Glutamatergic neuron (in vitro differentiated cells): ENCODE results near the gene PRDM10. TPM values are rescaled to one million over a fixed set of nuclear protein-coding genes. Genes with fewer than 3 reads are reported as not detected.

Source experiments
- DNase-seq: peaks from one replicate; pipeline ENCODE4 v3.0.0; 2022
- H3K27ac Mint-ChIP-seq: one replicate; pipeline ENCODE4 v1.8.0; 2020; ENCODE audit warnings: mild to moderate bottlenecking, mixed read lengths, inconsistent platforms; ENCODE audit not compliant: unreplicated experiment
- H3K27me3 Mint-ChIP-seq: one replicate; pipeline ENCODE4 v1.8.0; 2020; ENCODE audit warnings: mild to moderate bottlenecking, moderate library complexity, mixed read lengths, inconsistent platforms; ENCODE audit not compliant: unreplicated experiment
- H3K36me3 Mint-ChIP-seq: one replicate; pipeline ENCODE4 v1.8.0; 2020; ENCODE audit warnings: mild to moderate bottlenecking, mixed read lengths, inconsistent platforms; ENCODE audit not compliant: unreplicated experiment
- H3K4me1 Mint-ChIP-seq: one replicate; pipeline ENCODE4 v1.8.0; 2020; ENCODE audit warnings: mild to moderate bottlenecking, low read depth, mixed read lengths, inconsistent platforms; ENCODE audit not compliant: unreplicated experiment
- H3K4me3 Mint-ChIP-seq: one replicate; pipeline ENCODE4 v1.8.0; 2020; ENCODE audit warnings: mild to moderate bottlenecking, mixed read lengths, inconsistent platforms; ENCODE audit not compliant: unreplicated experiment
- H3K9me3 Mint-ChIP-seq: one replicate; pipeline ENCODE4 v1.8.0; 2020; ENCODE audit warnings: mild to moderate bottlenecking, moderate library complexity, mixed read lengths, inconsistent platforms; ENCODE audit not compliant: unreplicated experiment
- total RNA-seq: library from RNA; stranded (reverse); fragmentation: NEBNext Ultra II Directional; extraction: Animal tissue kit (Norgen Biotek cat#: 25700); gene quantifications from one replicate; pipeline ENCODE4 v1.2.1, GENCODE V29; 2021; ENCODE audit not compliant: unreplicated experiment
- TF ChIP-seq, protein P1 (sequence below): fragments of 200-600 bp; sonication (generic); IDR thresholded peaks from one replicate; pipeline ENCODE4 v1.5.0; 2021; ENCODE audit not compliant: partially characterized antibody, unreplicated experiment

PRDM10 gene
- total RNA-seq, 1 donor from 2014 or later, result 19.8 TPM

DNA sequence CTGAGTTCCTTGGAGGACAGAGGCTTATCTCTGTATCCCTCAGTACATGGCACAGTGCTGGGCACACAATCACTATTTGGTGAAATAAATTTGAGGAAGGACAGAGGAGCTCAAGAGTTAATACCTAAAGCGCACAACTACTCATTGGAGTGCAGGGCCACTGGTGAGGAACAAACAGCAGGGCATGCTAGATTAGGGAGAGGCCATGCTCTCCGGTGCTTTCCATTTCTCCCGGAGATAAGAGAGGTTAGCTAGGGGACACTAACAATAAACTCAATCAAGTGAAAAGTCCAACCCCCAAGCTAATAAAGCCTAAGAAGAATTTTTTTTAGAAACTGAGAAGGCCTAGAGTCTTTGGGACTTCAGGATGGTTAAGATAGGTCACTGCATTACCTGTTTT lies 136.3 kb downstream of the PRDM10 start:
- Mint-ChIP-seq H3K36me3 (no peaks in the 10 kb centered on the region), H3K27me3 (peaks cover 2% of the 10 kb centered on the region), H3K4me3 (no peak overlapping the region), H3K27ac (no peak overlapping the region), H3K4me1 (no peaks in the 10 kb centered on the region), H3K9me3 (peaks cover 4% of the 10 kb centered on the region)
- DNase-seq, result no peak
- TF ChIP-seq, protein P1, sequence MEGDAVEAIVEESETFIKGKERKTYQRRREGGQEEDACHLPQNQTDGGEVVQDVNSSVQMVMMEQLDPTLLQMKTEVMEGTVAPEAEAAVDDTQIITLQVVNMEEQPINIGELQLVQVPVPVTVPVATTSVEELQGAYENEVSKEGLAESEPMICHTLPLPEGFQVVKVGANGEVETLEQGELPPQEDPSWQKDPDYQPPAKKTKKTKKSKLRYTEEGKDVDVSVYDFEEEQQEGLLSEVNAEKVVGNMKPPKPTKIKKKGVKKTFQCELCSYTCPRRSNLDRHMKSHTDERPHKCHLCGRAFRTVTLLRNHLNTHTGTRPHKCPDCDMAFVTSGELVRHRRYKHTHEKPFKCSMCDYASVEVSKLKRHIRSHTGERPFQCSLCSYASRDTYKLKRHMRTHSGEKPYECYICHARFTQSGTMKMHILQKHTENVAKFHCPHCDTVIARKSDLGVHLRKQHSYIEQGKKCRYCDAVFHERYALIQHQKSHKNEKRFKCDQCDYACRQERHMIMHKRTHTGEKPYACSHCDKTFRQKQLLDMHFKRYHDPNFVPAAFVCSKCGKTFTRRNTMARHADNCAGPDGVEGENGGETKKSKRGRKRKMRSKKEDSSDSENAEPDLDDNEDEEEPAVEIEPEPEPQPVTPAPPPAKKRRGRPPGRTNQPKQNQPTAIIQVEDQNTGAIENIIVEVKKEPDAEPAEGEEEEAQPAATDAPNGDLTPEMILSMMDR, result no peak

DNA sequence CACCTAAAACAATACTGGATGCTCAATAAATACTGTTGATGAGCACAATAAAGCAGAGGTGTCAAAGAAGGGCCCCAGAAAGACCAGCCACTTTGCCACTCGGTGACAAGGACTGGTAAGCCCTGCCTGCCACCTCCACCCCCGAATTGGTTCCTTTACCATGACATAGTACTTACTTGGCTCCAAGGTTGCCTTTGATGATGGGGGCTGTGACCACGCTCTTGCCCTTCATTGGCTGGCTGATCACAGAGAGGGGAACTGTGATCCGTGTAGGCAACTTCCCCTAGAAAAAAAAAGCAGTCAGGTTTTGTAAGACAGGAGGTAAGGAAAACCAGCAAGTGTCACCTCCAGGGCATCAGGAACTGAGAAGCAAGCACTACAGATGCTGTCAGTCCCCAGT lies 136.9 kb downstream of the PRDM10 start:
- Mint-ChIP-seq H3K27me3 (peaks cover 2% of the 10 kb centered on the region), H3K36me3 (no peaks in the 10 kb centered on the region), H3K4me3 (no peak overlapping the region), H3K4me1 (no peaks in the 10 kb centered on the region), H3K27ac (no peak overlapping the region), H3K9me3 (peaks cover 4% of the 10 kb centered on the region)
- no peak for DNase-seq
- TF ChIP-seq, protein P1, result no peak

DNA sequence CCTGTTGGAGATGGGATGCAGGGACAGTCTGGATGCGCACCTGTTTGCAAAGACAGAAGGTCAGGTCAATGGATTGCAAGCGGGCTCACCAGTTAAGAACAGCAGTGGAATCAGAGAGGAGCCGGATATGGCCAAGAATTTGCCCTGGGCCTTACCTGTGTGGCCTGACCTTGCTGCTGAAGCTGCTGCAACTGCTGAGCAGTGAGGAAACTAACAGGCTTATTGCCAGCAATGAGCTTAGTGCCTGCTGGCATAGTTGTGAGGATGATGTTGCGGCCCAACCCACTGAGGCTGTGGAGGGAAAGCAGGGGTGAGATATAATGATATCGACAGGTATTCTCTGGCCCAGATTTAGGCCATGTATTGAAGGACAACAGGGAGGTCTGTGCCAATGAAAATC lies 137.8 kb downstream of the PRDM10 start:
- Mint-ChIP-seq H3K9me3 (peaks cover 4% of the 10 kb centered on the region), H3K4me1 (no peaks in the 10 kb centered on the region), H3K27me3 (peaks cover 2% of the 10 kb centered on the region), H3K27ac (no peak overlapping the region), H3K36me3 (no peaks in the 10 kb centered on the region), H3K4me3 (no peak overlapping the region)
- TF ChIP-seq, protein P1, result no peak
- DNase-seq, result no peak

DNA sequence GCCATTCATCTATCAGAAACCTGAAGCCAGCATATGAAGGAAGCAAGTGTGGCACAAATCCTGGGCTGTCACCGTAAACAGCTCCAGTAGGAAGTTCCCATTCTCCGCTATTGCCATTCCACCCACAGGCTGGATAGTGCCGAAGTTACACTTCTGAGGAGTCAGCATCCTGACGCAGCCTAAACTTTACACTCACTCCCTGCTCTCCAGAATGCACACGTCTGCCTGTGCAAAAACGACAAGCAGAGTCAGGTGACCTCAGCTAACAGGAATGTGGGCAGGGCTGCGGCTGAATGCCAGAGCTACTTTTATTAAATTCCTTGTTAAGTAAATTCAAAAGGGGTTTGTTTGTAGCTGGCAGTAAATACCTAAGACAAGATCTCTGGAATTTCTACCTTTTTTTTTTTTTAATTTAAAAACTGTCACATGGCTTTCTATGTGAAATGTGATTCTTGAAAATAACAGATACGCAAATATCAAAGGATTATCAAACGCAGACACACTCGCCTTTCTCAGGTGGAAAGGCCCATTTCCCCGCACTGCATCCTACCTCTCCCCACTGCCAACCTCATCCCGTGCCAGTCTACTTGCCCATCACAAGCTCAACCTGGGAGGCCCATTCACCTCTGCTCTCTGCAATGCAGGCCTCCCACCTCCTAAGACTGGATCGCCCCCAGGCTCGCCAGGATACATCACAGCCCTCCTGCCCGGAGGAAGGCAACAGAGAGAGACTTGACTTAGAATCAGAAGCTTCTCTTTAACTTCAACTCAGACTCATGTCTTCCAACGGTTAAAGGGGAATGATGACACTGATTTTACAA lies 140.7 kb downstream of the PRDM10 start:
- TF ChIP-seq, protein P1, result no peak
- H3K36me3 Mint-ChIP-seq, result no peaks in the 10 kb centered on the region
- peaks cover 2% of the 10 kb centered on the region for H3K27me3 Mint-ChIP-seq
- no peaks in the 10 kb centered on the region for H3K4me1 Mint-ChIP-seq
- H3K27ac Mint-ChIP-seq, result no peak overlapping the region
- H3K9me3 Mint-ChIP-seq, result peaks cover 4% of the 10 kb centered on the region
- no peak for DNase-seq
- H3K4me3 Mint-ChIP-seq, result no peak overlapping the region

DNA sequence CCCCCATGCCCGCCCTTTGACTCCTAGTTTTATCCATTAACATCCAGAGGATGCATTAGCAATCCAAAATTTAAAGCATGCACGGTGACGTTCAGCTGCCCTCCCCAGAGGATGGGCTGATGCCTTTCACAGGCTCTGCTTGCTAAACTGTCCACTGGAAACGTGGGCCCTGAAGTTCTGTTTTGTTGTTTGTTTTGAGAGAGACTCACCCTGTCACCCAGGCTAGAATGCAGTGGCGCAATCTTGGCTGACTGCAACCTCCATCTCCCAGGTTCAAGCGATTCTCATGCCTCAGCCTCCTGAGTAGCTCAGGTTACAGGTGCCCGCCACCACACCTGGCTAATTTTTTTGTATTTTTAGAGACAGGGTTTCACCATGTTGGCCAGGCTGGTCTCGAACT lies 146.6 kb downstream of the PRDM10 start:
- no peak for DNase-seq
- H3K36me3 Mint-ChIP-seq, result no peaks in the 10 kb centered on the region
- H3K4me1 Mint-ChIP-seq, result no peaks in the 10 kb centered on the region
- H3K27ac Mint-ChIP-seq, result no peak overlapping the region
- no peaks in the 10 kb centered on the region for H3K9me3 Mint-ChIP-seq
- TF ChIP-seq, protein P1, result no peak
- H3K27me3 Mint-ChIP-seq, result peaks cover 7% of the 10 kb centered on the region
- no peak overlapping the region for H3K4me3 Mint-ChIP-seq
